Measurements from ENCODE around the gene EPB41L2.

The EPB41L2 gene

DNA sequence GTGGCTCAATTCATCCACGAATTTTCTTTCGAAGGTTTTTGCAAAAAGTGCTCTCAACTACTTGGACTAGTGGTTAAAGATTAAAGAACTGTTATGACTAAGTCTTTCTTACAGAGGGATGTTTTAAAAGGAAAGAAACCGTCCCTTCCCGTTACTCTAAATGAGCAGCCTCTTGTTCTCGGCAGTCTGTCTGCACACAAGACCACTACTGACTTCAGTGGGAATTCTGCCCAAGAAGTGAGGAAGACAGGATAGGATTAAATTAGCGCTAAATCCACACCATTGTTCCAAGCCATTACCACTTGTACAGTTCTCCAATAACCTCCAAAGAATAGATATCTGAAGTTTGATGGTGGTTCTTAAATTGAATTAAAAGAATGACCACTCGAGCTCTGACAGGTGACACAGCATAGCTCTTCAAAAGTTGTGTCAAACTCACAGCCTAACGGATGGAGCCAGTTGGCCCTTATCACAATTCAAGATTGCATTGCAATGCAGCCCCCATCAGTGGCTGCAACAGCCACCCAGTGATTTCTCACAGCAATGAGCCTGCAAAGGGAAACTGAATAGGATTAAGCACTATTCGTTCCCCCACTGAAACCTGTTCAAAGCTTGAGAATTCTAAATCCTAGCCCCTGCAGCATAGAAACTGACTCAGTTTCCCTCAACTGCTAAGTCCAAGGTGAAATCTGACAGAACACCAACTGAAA is 1.8 kb downstream of the EPB41L2 start:
- DNase-seq: no peak

DNA sequence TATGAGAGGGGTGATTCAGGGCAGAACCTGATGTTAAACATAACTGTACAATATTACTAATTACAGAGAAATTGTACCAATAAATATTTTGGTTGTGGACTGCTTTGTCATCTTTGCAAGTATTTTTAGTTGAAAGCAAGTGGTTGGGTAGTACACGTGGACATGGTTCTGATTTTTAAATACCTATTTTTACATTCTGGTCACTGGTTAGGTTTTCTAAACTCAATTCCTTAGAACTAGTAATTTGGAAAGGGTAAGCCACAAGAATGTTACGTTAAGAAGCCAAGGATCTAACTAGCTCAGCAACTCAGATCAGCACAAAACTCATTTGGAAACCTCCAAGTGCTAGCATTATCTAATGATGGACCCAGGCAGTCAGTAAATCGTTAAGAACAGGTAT is 2.7 kb downstream of the EPB41L2 start:
- no peak for DNase-seq

DNA sequence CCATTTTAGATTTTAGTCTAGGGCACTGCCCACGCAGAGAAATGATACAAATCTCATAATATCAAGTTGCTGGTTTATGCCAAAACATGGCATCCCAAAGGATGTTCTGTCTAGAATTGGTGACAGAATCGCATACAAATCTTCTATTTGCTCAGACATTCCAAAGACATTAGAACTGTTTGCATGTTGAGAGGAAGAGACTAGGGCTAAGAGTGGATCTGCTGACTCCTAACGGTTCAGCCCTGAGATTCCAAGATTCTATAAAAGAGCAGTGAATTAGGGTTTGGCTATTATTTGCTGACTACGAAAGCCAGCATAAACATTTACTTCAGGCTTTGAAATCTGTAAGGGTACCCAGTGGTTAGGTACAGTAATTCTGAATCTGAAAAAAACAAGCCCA is 3.6 kb downstream of the EPB41L2 start:
- DNase-seq: no peak

DNA sequence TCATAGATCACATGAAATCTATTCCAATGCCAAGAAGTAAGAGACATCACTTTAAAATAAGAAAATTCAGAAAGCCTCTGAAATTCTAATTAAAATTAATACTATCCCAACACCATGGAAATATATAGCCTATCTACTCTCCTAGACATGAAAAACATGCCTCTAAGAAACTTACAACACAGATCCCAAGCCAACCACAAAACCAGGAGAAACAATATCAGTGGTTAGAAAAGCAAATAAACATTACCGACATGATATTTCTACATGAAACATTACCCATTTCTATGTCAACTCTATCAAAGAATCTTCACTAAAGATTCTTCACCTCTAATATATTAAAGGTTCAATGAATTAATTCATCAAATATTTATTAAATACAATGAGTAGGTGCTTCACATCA is 4.8 kb downstream of the EPB41L2 start:
- DNase-seq: no peak

DNA sequence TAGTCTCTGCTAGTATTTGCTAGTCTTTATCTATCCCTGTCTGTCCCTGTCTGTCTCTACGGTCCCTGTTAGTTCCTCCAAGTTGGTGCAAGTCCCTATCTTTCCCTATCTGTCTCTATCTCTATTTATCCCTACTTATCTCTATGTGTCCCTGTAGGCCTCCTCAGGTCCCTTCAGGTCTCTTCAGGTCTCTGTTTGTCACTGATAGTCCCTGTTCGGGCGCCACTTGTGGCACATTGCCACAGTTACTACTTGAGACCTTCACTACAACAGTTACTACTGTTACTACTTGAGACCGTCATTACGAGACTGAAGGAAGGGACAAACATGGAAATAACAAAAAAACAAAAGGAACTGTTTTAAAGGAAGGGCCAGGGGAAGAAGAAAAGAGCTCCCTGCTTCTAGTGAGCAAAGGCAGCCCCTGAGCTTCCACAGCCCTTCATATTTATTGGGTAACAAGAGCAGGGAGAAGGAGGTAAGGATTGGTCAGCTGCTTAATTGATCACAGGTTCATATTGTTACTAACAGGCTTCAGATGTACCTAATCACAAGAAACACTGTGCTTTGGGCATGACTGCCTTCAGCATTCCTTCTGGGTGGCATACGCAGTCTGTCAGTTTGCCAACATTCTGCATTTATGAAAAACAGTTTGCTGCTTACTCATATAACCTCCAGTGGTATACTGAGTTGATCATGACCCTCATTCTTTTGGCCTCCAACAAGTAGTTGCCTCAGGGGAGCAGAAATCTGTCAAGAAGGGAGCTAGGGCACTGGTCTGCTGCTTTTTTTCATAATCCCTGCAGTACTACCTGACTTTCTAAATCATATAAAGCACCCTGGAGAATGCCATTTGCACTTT is 8.4 kb downstream of the EPB41L2 start:
- no peak for DNase-seq

DNA sequence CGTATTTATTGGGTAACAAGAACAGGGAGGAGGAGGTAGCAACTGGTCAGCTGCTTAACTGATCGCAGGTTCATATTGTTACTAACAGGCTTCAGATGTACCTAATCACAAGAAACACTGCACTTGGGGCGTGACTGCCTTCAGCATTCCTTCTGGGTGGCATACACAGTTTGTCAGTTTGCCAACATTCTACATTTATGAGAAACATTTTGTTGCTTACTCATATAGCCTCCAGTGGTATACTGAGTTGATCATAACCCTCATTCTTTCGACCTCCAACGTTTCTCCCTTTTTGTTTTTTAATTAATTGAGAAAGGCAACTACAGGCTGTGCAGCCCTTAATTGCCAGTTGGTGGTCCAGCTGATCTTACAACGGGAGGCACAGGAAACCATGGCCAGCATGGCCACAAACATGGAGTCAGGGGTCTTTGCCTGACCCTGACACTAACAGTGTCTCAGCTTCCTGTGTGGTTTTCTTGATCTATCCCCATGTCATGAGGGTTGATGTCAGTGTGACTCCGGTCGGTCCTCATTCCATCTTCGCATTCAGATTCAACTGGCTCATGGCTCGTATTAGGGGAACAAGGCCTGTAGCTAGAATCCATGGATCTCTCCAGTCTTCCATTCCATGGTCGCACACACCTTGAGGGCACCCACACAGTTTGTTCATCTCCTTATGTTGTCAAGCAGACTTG is 9.4 kb downstream of the EPB41L2 start:
- DNase-seq: no peak

DNA sequence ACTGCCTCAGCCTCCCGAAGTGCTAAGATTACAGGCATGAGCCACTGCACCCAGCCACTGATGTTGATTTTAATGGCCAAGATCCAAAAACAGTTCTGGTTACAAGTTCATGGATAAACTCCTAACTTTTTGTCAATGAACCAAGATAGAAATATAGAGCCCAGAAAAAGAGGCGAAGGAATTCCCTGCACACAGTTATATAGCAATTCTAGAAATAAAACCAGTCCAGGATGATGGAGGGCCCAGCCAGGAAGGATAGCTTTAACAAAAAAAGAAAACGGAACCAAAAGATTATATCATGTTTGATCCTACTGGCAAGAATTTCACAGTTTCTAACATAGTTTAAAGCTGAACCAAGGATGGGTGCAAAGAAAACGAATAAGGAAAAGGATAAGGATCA is 10.9 kb downstream of the EPB41L2 start:
- DNase-seq: no peak

DNA sequence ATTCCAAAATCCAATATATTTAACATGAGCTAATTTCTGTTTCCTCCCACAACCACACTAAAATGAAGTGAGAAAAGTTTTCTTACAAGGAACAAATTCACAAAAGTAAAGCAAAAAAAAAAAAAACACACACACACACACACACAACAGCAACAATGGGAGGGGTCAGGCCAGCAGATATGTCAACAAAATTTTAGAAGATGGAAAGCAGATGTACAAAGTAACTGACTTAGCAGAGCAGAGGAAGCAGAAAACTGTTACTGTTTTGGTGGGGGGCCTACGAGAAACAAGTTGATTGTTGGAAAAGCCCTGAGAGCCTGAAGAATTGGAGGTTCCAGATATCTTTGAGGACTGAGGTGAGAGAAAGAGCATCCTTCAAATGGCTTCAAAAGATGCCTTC is 11.7 kb downstream of the EPB41L2 start:
- no peak for DNase-seq

DNA sequence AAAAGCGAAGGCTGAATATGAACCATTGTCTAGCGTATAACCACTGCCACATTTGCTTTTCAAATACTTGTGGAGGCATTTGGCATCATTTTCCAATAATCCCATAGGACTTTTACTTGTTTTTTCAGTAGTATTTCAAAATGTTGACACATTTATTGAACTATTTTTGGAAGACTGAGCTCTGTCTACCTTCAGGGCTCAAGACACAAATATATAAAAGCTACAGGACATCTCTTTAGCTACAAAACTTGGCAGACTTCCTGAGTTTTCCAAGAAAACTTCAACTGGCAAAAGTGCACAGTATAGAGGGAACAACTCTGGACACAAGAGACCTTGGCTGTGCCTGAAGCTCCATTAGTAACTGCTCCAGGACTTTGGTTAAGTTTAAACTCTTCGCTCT is 13.4 kb downstream of the EPB41L2 start:
- no peak for DNase-seq

DNA sequence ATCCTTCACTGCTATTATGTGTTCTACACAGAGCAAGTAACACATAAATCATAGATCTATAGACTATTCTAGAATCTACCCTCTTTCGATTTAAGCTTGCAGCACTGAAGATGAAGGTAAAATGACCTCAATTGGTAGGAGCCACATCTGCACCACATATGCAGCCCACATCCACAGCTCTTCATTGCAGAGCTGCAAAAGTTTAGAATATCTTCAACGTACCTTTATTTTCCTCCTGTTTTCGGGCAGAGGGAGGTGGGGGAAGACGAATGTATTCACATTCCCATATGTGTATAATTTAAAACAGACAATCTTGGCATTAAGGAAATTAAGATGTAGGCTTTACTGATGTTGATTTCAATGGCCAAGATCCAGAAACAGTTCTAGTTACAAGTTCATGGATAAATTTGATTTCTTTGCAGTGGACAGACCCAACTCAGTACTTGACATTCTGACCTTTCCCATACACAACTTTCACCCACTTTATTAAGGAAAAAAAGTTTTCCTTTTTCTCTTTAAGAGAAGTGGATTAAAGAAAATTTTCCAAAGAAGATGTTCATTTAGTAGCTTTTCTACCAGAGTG is 14.0 kb downstream of the EPB41L2 start:
- no peak for DNase-seq

DNA sequence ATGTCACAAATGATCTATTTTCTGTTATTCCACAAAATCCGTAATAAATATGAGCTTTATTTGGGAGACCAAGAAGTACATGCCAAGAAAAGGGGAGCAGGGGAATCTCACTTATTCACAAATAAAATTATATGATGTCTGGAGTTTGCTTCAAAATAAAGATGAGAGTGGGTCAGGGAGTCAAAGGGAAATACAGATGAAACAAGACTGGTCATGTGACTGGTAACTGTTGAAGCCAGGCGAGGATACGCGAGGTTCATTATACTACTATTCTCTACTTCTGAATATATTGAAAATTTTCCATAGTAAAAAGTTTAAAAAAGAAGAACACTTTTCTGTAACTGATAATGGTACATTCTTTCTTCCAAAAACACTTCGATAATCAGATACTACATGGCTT is 14.6 kb downstream of the EPB41L2 start:
- no peak for DNase-seq

DNA sequence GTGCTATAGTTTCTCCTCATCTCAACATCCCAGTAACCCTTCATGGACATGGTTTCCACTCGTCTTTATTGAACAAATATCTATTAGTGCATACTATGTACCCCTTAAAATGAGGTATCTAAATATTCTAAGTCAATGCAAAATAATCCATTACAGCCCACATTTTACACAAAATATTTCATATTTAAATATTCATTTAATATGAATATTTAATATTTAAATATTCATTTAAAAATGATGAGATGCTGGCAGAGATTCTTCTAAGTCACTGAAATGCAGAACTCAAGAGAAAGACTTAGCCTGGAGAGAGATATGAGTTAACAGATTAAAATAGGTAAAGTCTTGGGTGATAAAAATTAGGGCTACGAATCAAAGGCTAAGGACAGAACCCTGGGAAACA is 17.9 kb downstream of the EPB41L2 start:
- DNase-seq: no peak

DNA sequence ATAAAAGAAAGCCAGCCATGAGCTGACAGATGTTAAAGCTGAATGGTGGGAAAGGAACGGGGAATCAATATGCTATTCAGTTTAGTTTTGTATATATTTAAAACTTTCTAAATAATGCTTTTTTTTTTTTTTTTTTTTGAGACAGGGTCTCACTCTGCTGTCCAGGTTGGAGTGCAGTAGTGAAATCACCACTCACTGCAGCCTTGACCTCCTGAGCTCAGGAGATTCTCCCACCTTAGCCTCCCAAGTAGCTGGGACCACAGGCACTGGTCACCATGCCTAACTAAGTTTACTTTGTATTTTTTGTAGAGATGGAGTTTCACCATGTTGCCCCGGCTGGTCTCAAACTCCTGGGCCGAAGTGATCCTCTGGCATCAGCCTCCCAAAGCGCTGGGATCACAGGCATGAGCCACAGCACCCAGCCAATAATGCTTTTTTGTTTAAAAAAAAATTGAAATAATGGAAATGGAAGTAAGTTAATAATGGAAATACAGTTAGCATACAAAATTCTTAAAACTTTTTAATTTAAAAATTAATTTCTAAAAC is 19.1 kb downstream of the EPB41L2 start:
- DNase-seq: no peak

DNA sequence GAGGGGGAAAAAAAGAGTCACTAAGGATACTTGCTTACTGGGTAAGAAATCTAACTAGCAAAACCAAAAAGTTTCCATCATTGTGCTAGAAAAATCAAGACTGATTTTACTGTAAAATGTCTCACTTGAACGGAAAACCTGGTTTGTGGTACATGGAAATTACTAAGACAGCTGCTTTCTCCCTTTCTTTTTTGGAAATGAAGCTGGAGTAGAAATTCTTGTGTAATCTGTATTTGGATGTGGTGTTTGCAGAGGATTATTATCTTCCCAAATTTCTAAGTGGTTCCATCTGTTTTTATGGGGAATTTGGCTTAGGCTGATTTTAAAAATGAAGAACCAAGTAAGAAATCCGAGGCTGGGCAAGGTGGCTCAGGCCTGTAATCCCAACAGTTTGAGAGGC is 20.4 kb downstream of the EPB41L2 start:
- no peak for DNase-seq

DNA sequence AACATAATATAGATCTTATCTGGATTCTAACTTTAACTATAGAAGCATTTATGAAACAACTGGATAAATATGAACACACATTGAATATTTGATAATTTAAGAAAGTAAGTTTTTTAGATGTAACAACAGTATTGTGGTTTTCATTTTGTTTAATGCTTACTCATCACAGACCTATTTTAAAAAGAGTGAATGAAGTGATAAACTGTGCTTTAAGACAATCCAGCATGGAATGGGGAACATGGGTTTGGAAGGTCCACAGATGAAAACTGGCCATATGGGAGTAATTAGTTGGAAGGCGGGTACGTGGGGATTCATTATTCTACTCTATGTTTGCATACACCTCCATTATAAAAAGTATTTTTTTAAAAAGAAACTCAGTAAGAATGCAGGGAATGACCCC is 21.2 kb downstream of the EPB41L2 start:
- no peak for DNase-seq

DNA sequence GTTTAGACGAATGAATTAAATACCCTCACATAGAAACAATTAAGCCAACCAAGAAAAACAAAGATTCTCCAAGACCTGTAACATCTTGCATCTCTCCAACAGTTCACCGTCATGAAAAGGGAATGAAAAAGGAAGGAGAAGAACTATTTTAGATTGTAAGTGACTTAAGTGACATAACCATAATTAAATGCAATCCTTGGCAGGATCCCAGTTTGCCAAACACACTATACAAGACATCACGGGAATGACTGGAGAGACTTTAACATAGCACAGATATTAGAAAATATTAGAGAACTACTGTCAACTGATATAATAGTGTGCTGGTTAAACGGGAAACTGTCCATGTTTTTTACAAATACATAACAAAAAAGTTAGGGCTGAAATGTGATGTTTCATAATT is 22.2 kb downstream of the EPB41L2 start:
- no peak for DNase-seq

DNA sequence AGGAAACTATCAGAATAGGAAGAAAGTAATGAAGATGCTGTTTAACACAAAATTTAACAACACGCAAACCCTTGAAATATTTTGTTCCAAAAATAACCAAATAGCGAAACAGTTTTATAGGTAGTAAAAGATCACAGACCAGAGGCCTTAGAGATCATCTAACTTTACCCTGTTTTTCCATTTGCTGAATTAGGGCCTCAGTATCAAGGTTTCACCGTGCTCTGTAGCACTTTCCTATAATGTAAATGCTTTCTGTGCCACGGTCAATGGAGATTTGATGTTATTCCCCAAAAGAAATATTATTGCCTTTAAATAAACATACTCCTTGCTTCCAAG is 23.7 kb downstream of the EPB41L2 start:
- no peak for DNase-seq

DNA sequence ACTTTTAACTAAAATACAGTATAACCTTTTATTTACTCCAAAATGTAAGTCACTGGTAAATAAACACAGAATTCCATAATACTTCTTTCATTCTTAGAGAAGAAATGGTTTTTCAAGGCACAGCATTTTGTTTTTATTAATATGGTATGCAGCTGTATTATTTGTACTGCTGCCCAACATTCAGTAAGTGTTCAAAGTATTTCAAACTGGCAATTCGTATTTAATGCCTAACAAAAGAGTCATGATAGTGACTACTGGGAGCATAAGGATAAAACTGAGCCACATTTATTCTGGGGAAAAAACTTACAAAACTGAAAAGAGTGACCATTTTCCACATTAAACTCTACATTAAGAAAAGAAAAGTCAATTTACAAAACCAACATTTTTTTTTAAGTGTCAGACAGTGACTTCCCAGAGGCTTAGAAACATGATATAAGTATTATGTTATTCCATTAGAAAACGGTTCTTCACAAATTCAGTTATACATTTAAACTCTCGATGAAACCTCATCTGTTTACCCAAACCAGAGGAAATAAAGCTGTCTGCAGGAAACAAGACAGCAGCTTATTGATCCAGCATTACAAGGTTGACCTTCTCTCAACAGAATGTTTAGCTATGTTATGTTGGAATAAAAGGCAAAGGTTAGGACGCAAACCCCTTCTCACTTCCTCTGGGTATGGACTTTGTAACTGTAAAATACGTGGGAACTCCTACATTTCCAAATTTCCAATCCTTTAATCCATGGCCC is 24.3 kb downstream of the EPB41L2 start:
- no peak for DNase-seq

DNA sequence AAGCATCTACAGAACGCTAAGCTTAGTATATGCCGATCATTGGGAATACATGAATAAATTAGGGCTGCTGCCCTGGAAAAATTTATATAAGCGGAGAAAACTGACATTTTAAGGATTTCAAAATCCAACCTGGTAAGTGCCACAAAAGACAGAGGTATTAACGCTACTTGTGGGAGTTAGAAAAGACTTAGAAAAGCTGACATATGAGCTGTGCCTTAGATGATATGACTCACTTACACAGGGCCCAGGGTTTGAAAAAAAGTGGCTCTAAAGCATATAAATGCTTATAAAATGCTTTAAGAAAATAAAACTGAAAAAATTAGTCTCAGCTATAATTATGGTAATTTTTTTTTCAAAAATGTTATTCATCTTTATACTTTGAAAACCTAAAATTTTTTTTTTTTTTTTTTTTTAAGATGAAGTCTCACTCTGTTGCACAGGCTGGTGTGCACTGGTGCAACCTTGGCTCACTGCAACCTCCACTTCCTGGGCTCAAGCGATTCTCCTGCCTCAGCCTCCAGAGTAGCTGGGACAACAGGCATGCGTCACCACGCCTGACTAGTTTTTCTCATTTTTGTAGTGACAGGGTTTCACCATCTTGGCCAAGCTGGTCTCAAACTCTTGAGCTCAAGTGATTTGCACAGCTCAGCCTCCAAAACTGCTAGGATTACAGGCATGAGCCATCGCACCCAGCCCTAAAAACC is 25.7 kb downstream of the EPB41L2 start:
- DNase-seq: no peak

DNA sequence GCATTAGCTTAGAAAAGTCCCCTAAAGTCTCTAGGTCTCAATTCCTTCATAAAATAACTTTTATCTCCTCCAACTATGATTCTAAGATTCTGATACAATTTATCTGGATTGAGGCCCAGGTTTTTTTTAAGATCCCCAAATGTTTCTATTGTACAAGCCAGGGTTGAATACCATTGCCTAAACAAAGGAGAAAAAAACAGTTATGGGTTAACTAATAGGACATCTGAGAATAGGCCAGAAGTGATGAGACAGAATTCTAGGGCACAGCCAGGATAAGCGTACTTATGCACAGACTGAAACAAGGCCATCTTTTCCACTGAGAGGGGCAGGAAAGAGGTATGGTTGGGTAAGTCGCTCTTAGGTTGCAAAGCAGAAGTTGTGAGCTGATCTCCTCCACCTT is 26.4 kb downstream of the EPB41L2 start:
- DNase-seq: no peak

DNA sequence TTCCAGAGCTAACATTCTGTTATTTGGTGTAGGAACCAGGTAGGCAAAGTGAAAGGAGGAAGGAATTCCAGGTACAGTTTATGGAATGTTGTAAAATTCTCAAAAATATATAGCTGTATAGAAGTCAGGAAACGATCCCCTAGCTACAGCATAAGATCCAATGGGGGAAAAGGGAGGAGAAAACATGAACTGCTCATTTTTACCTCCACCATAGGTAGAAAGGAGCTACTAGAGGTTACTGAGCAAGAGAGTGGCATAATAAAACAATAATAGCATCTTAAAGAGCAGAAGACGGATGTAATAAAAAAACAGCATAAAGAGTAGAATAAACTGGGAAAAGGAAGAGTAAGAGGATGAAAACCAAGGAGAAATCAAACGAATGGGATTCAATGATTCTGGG is 26.9 kb downstream of the EPB41L2 start:
- DNase-seq: no peak

DNA sequence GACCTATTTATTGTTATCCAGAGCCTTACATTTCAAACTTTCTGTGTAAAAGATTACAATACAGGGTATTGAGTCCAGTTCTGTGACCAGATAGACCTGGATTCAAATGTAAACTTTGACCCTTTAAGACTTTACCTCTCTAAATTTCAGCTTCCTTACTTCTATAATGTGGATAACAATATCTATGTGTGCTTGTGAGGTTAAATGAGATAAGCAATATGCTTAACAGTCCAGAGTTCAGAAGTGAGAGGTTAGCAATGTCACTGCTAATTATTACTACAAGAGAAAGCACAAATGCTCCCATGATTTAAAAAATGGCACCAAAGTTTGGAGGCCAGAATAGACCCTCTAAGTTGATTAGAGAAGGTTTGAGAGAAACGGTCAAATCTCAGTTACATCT is 27.5 kb downstream of the EPB41L2 start:
- DNase-seq: no peak

Data from T-helper 2 cell (primary cell).